Smooth muscle cell (in vitro differentiated cells): Measurements from ENCODE around the gene DYRK4. TPM values are rescaled to one million over a fixed set of nuclear protein-coding genes. Genes with fewer than 3 reads are reported as not detected.
"Not testable (repeated sequence)": the region's sequence is repeated elsewhere in the genome, so short reads cannot be mapped to it uniquely, and the experiment has no call there.

Experiments used
- DNase-seq: peaks from one replicate; lab custom pipeline; 2025; ENCODE audit not compliant: unreplicated experiment; lab: John Stamatoyannopoulos, UW
- H2AFZ ChIP-seq: fragments of 200-600 bp; sonication (generic); 2 replicates; pipeline ENCODE4 v1.6.0; 2016; ENCODE audit warnings: antibody characterized with exemption, low read depth, mild to moderate bottlenecking
- H3F3A ChIP-seq: fragments of 200-600 bp; sonication (generic); 2 replicates; pipeline ENCODE4 v1.6.0; 2017; ENCODE audit warnings: antibody characterized with exemption, low read depth
- H3K27ac ChIP-seq: fragments of 200-600 bp; sonication (generic); 2 replicates; pipeline ENCODE4 v1.5.1; 2016; ENCODE audit warnings: low read depth, mild to moderate bottlenecking
- H3K27me3 ChIP-seq: fragments of 200-600 bp; sonication (generic); 2 replicates; pipeline ENCODE4 v1.6.1; 2016; ENCODE audit warnings: low read depth, mild to moderate bottlenecking
- H3K36me3 ChIP-seq: fragments of 200-600 bp; sonication (generic); 2 replicates; pipeline ENCODE4 v1.5.1; 2016; ENCODE audit warnings: low read depth
- H3K4me1 ChIP-seq: fragments of 200-600 bp; sonication (generic); 2 replicates; pipeline ENCODE4 v1.5.1; 2016; ENCODE audit warnings: low read depth
- H3K4me2 ChIP-seq: fragments of 200-600 bp; sonication (generic); 2 replicates; pipeline ENCODE4 v1.6.0; 2016; ENCODE audit warnings: mild to moderate bottlenecking
- H3K4me3 ChIP-seq: fragments of 200-600 bp; sonication (generic); 2 replicates; pipeline ENCODE4 v1.5.1; 2016; ENCODE audit warnings: mild to moderate bottlenecking
- H3K79me2 ChIP-seq: fragments of 200-600 bp; sonication (generic); 2 replicates; pipeline ENCODE4 v1.6.0; 2016; ENCODE audit warnings: low read depth, mild to moderate bottlenecking
- H3K9ac ChIP-seq: fragments of 200-600 bp; sonication (generic); 2 replicates; pipeline ENCODE4 v1.6.0; 2016; ENCODE audit warnings: low read depth
- H3K9me3 ChIP-seq: fragments of 200-600 bp; sonication (generic); replicated peaks from 2 replicates; pipeline ENCODE4 v1.5.1; 2016; ENCODE audit warnings: low read depth
- H4K20me1 ChIP-seq: fragments of 200-600 bp; sonication (generic); 2 replicates; pipeline ENCODE4 v1.6.0; 2016; ENCODE audit warnings: low read depth
- WGBS: methylation state at CpG from one replicate; pipeline ENCODE4 v1.1.7; 2016; ENCODE audit warnings: low lambda C conversion rate; 5-methylcytosine and 5-hydroxymethylcytosine counted together
- polyA plus RNA-seq: library from polyadenylated mRNA; unstranded; fragments of >200 nt; fragmentation: Nextera tagmentation; extraction: Ambion mirVana; gene quantifications from 2 replicates; pipeline ENCODE4 v1.2.1, GENCODE V29; 2016
- total RNA-seq: library from RNA; depleted of rRNA; stranded (reverse); fragments of >200 nt; gene quantifications from 2 replicates; pipeline ENCODE4 v1.2.3, GENCODE V29; 2014
- TF ChIP-seq, protein P1 (sequence below): fragments of 200-600 bp; sonication (generic); IDR thresholded peaks from 2 replicates; pipeline ENCODE4 v1.5.1; 2017; ENCODE audit warnings: borderline replicate concordance, mild to moderate bottlenecking, antibody characterized with exemption; ENCODE audit not compliant: insufficient read depth, poor library complexity, severe bottlenecking

DYRK4 gene, protein sequence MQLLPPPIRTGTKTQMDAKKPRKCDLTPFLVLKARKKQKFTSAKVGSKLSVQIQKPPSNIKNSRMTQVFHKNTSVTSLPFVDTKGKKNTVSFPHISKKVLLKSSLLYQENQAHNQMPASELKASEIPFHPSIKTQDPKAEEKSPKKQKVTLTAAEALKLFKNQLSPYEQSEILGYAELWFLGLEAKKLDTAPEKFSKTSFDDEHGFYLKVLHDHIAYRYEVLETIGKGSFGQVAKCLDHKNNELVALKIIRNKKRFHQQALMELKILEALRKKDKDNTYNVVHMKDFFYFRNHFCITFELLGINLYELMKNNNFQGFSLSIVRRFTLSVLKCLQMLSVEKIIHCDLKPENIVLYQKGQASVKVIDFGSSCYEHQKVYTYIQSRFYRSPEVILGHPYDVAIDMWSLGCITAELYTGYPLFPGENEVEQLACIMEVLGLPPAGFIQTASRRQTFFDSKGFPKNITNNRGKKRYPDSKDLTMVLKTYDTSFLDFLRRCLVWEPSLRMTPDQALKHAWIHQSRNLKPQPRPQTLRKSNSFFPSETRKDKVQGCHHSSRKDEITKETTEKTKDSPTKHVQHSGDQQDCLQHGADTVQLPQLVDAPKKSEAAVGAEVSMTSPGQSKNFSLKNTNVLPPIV
- 27.1 and 43.5 TPM in 2 replicates for total RNA-seq
- polyA plus RNA-seq: 61.6 and 62.7 TPM in 2 replicates

DNA sequence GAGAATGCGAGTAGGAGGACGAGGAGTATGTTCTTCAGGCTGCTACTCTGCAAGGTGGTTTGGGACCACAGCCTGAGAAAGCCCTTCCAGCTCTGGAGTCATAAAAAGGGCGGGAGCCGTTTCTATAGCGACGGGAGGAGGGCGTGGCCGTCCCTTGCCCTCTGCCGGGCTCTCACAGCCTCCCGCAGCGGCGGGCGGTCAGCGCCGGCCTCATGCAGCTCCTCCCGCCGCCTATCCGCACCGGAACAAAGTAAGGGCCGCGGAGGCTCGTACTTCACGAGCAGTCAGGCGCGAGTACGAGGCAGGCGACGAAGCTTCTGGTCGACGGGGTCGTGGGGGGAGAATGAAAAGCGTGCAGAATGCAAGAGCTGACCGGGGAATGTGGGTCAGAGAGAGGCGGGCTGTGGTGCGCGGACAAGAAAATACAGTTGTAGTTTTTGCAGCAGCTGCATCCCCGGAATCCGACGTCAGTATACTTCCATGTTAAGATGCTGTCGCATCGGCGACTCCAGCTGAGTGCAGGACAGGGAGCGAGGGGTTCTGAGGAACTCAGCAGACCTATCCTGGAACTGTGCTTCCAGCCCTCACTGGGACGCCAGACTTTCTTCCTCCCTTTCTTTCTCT, at the start of gene DYRK4:
DYRK4 (plus strand) TSS at position 175 of the 624 bp plus-strand sequence; CDS start at position 213, 38 bp downstream.
- H3K79me2 ChIP-seq: no peaks in the 10 kb centered on the region
- DNase-seq: peak; percentile 35
- peaks cover 4% of the 10 kb centered on the region for H3K4me1 ChIP-seq
- no peaks in the 10 kb centered on the region for H3K9me3 ChIP-seq
- no peaks in the 10 kb centered on the region for H4K20me1 ChIP-seq
- peaks cover 3% of the 10 kb centered on the region for H3F3A ChIP-seq
- H3K27ac ChIP-seq: no peak within 1 kb of the TSS
- 9% methylated on average over 44 of the region's 44 CpGs for WGBS
- TF ChIP-seq, protein P1, sequence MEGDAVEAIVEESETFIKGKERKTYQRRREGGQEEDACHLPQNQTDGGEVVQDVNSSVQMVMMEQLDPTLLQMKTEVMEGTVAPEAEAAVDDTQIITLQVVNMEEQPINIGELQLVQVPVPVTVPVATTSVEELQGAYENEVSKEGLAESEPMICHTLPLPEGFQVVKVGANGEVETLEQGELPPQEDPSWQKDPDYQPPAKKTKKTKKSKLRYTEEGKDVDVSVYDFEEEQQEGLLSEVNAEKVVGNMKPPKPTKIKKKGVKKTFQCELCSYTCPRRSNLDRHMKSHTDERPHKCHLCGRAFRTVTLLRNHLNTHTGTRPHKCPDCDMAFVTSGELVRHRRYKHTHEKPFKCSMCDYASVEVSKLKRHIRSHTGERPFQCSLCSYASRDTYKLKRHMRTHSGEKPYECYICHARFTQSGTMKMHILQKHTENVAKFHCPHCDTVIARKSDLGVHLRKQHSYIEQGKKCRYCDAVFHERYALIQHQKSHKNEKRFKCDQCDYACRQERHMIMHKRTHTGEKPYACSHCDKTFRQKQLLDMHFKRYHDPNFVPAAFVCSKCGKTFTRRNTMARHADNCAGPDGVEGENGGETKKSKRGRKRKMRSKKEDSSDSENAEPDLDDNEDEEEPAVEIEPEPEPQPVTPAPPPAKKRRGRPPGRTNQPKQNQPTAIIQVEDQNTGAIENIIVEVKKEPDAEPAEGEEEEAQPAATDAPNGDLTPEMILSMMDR: no peak
- no peak within 1 kb of the TSS for H3K9ac ChIP-seq
- peak within 1 kb of the TSS; percentile 37 for H3K4me3 ChIP-seq
- peak within 1 kb of the TSS; percentile 78 for H3K4me2 ChIP-seq
- peaks cover 30% of the 10 kb centered on the region for H3K27me3 ChIP-seq
- no peaks in the 10 kb centered on the region for H3K36me3 ChIP-seq
- H2AFZ ChIP-seq: no peak within 1 kb of the TSS

DNA sequence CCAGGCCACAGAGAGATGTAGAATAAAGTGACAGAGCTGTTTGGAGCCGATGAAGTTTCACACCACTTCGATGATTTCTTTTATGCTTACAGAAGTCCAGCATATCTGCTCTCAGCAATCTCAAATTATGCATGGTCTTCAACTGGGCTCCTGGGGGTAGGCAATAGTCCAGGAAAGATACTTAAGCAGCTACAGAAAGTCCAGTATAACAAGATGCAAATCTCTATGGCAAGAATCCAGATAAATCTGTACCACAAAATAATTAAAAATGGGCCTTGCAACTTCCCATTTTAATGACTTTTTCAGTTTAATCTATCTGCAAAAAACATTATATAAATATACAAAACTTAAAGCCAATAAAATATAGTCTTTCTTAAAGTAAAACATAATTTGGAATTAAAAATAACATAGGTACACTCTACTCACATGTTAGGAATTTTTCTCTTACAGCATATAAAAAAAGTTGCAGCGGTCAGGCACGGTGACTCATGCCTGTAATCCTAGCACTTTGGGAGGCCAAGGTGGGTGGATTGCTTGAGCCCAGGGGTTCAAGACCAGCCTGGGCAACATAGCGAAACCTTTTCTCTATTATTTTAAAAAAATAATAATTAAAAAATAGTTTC, 43.8 kb upstream of the DYRK4 start:
- no peak overlapping the region for H3K4me3 ChIP-seq
- WGBS: 67% methylated on average over 5 of the region's 5 CpGs
- no peaks in the 10 kb centered on the region for H3K79me2 ChIP-seq
- no peak for DNase-seq
- no peaks in the 10 kb centered on the region for H4K20me1 ChIP-seq
- H3F3A ChIP-seq: no peaks in the 10 kb centered on the region
- no peaks in the 10 kb centered on the region for H3K9me3 ChIP-seq
- H3K9ac ChIP-seq: no peak overlapping the region
- H3K36me3 ChIP-seq: no peaks in the 10 kb centered on the region
- H3K4me2 ChIP-seq: no peak overlapping the region
- H3K27me3 ChIP-seq: no peaks in the 10 kb centered on the region
- H3K4me1 ChIP-seq: no peaks in the 10 kb centered on the region
- TF ChIP-seq, protein P1: no peak
- no peak overlapping the region for H2AFZ ChIP-seq
- peak overlapping the region; percentile 49 for H3K27ac ChIP-seq

DNA sequence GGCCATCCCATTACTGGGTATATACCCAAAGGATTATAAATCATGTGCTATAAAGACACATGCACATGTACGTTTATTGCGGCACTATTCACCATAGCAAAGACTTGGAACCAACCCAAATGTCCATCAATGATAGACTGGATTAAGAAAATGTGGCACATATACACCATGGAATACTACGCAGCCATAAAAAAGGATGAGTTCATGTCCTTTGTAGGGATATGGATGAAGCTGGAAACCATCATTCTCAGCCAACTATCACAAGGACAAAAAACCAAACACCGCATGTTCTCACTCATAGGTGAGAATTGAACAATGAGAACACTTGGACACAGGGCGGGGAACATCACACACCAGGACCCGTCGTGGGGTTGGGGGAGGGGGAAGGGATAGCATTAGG, 38.6 kb upstream of the DYRK4 start:
- not testable (repeated sequence) for H4K20me1 ChIP-seq, H3K9me3 ChIP-seq, H3K27me3 ChIP-seq, H3K9ac ChIP-seq, H2AFZ ChIP-seq, H3K27ac ChIP-seq, DNase-seq, H3K36me3 ChIP-seq, H3K4me3 ChIP-seq, H3K4me1 ChIP-seq, H3K79me2 ChIP-seq, H3F3A ChIP-seq, H3K4me2 ChIP-seq
- whole genome bisulfite sequencing: 99% methylated on average over 7 of the region's 7 CpGs
